Prostate gland (tissue), 2 donors: Measurements from ENCODE around the gene DISP2. TPM values are rescaled to one million over a fixed set of nuclear protein-coding genes. Genes with fewer than 3 reads are reported as not detected.

Experiments used
- DNase-seq: peaks from one replicate; pipeline ENCODE4 v3.0.0-alpha.2; 2019; ENCODE audit warnings: low spot score
- H3K27ac ChIP-seq, 2 donors: fragments of 200-600 bp; sonication (generic); 2 replicates each; pipeline ENCODE4 v1.5.1; 2017 to 2019
- H3K27me3 ChIP-seq: fragments of 200-600 bp; sonication (generic); replicated peaks from 2 replicates; pipeline ENCODE4 v1.5.1; 2019; ENCODE audit not compliant: insufficient read depth
- H3K36me3 ChIP-seq, 2 donors: fragments of 200-600 bp; sonication (generic); 1 replicate in 1 of 2; 2 replicates in 1 of 2; pipeline versions ENCODE4 v1.5.1 to v1.8.1; 2017 to 2019
- H3K4me1 ChIP-seq: fragments of 200-600 bp; sonication (generic); replicated peaks from 2 replicates; pipeline ENCODE4 v1.5.1; 2019
- H3K4me3 ChIP-seq, 2 donors: fragments of 200-600 bp; sonication (generic); 2 replicates each; pipeline ENCODE4 v1.5.1; 2017 to 2019
- H3K9me3 ChIP-seq: fragments of 200-600 bp; sonication (generic); 2 replicates; pipeline ENCODE4 v1.5.1; 2017
- POLR2A ChIP-seq: fragments of 450-650 bp; IDR thresholded peaks from one replicate; pipeline ENCODE4 v1.6.1; 2016; ENCODE audit warnings: antibody characterized with exemption, mild to moderate bottlenecking
- POLR2AphosphoS5 ChIP-seq: sonication (generic); formaldehyde crosslinking; IDR thresholded peaks from one replicate; pipeline ENCODE4 v1.6.1; 2017; ENCODE audit warnings: antibody characterized with exemption
- WGBS: methylation state at CpG from one replicate; pipeline ENCODE4 v1.1.5; 2018; 5-methylcytosine and 5-hydroxymethylcytosine counted together
- intact Hi-C: fragments of 100-400 bp; cut with DNase I; formaldehyde crosslinking; loops from one replicate; pipeline ENCODE4 v1.14.2; 2022
- total RNA-seq, 2 donors: library from RNA; depleted of rRNA; stranded (reverse); fragments of >200 nt; gene quantifications; one replicate each; pipeline ENCODE4 v1.1.0, GENCODE V29; 2016
- TF ChIP-seq, protein P1 (sequence below), 4 experiments: fragments of 200-600 bp in 2 of 4; fragments of 450-650 bp in 2 of 4; sonication (generic) in 2 of 4; IDR thresholded peaks; 1 replicate in 3 of 4; 2 replicates in 1 of 4; pipeline ENCODE4 v1.5.1; 2016 to 2019; ENCODE audit warnings: antibody characterized with exemption in 4 of 4, mild to moderate bottlenecking in 2 of 4, moderate library complexity in 2 of 4

The DISP2 gene
- total RNA-seq, 2 donors from 2014 or later: 0.27 to 1.6 TPM

- Histone ChIP-seq H3K9me3 (no peaks in the 10 kb centered on the region), H3K36me3 (no peaks in the 10 kb centered on the region), H3K4me1 (peaks cover 4% of the 10 kb centered on the region), H3K4me3 (no peak overlapping the region), H3K27me3 (no peaks in the 10 kb centered on the region), H3K27ac (no peak overlapping the region)
- 88% methylated on average over 2 of the region's 2 CpGs for WGBS
- intact Hi-C loops: loop anchor here (10.0 kb wide), 1 partner anchor 77 kb away; the partner anchor contains the start of gene ANKRD63
- TF ChIP-seq POLR2A: no peak
- no peak for DNase-seq
These were observed 3.6 kb downstream of the DISP2 start for GRCh38 chr15:40361640-40362039.

DNA sequence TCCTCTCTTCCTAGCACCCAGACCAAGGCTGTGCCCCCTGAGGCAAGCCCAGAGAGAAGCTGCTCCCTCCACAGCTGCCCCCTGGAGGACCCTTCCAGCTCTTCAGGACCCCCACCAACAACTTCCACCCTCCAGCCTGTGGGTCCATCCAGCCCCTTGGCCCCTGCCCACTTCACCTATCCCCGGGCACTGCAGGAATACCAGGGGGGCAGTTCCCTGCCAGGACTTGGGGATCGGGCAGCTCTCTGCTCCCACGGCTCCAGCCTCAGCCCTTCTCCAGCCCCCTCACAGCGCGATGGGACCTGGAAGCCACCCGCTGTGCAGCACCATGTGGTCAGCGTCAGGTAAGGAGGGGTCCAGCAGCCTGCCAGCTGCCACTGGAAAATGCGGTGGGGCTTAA lies 5.6 kb downstream of the DISP2 start:
- Histone ChIP-seq H3K9me3 (no peaks in the 10 kb centered on the region), H3K4me3 (no peak overlapping the region), H3K36me3 (no peaks in the 10 kb centered on the region), H3K4me1 (peaks cover 5% of the 10 kb centered on the region), H3K27ac (no peak overlapping the region), H3K27me3 (no peaks in the 10 kb centered on the region)
- no peak for TF ChIP-seq POLR2AphosphoS5
- TF ChIP-seq, protein P1, sequence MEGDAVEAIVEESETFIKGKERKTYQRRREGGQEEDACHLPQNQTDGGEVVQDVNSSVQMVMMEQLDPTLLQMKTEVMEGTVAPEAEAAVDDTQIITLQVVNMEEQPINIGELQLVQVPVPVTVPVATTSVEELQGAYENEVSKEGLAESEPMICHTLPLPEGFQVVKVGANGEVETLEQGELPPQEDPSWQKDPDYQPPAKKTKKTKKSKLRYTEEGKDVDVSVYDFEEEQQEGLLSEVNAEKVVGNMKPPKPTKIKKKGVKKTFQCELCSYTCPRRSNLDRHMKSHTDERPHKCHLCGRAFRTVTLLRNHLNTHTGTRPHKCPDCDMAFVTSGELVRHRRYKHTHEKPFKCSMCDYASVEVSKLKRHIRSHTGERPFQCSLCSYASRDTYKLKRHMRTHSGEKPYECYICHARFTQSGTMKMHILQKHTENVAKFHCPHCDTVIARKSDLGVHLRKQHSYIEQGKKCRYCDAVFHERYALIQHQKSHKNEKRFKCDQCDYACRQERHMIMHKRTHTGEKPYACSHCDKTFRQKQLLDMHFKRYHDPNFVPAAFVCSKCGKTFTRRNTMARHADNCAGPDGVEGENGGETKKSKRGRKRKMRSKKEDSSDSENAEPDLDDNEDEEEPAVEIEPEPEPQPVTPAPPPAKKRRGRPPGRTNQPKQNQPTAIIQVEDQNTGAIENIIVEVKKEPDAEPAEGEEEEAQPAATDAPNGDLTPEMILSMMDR (IDR thresholded peaks at IDR 0.05): no peak
- TF ChIP-seq POLR2A: no peak
- intact Hi-C loops: loop anchor here (10.0 kb wide), 1 partner anchor 79 kb away; the partner anchor contains the start of gene ANKRD63
- no peak for DNase-seq
- 78% methylated on average over 8 of the region's 8 CpGs for WGBS

GRCh38 chr15:40364251-40364650 lies 6.2 kb downstream of the DISP2 start:
- Histone ChIP-seq H3K4me3 (no peak overlapping the region), H3K27me3 (no peaks in the 10 kb centered on the region), H3K9me3 (no peaks in the 10 kb centered on the region), H3K36me3 (no peaks in the 10 kb centered on the region), H3K4me1 (peaks cover 5% of the 10 kb centered on the region), H3K27ac (no peak overlapping the region)
- intact Hi-C loops: loop anchor here (10.0 kb wide), 1 partner anchor 79 kb away; the partner anchor contains the start of gene ANKRD63
- TF ChIP-seq POLR2A (no peak), POLR2AphosphoS5 (no peak)
- TF ChIP-seq, protein P1 (IDR thresholded peaks at IDR 0.05): no peak
- 77% methylated on average over 6 of the region's 6 CpGs for WGBS
- DNase-seq: no peak

DNA sequence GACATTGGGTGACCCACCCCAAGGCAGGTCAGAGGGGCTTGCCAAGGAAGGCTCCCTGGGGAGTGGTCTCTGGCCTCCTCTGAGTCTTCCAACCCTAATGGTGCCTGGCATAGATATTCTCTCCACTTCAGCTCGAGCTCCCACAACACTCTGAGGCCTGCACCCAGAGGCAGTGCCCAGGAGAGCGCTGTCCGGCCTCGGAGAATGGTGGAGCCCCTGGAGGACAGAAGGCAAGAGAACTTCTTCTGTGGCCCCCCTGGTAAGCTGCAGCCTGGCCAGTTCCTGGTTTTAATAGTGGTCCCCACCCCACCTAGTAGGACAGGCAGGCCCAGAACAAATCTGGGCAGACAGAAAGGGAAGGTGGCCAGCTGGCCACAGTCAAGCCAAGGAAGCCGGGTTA lies 7.0 kb downstream of the DISP2 start:
- no peaks in the 10 kb centered on the region for H3K9me3 ChIP-seq
- H3K27me3 ChIP-seq: no peaks in the 10 kb centered on the region
- no peak overlapping the region for H3K27ac ChIP-seq
- no peaks in the 10 kb centered on the region for H3K36me3 ChIP-seq
- intact Hi-C loops: loop anchor here (10.0 kb wide), 1 partner anchor 80 kb away; the partner anchor contains the start of gene ANKRD63
- WGBS: 87% methylated on average over 5 of the region's 5 CpGs
- DNase-seq: no peak
- H3K4me3 ChIP-seq: no peak overlapping the region
- H3K4me1 ChIP-seq: peaks cover 5% of the 10 kb centered on the region
- TF ChIP-seq POLR2AphosphoS5 (no peak), POLR2A (no peak)
- TF ChIP-seq, protein P1 (IDR thresholded peaks at IDR 0.05): no peak

- no peak overlapping the region for H3K4me3 ChIP-seq
- no peak for DNase-seq
- TF ChIP-seq, protein P1 (IDR thresholded peaks at IDR 0.05): no peak
- no peak for TF ChIP-seq POLR2AphosphoS5
- TF ChIP-seq POLR2A: no peak
- no peaks in the 10 kb centered on the region for H3K36me3 ChIP-seq
- peaks cover 5% of the 10 kb centered on the region for H3K4me1 ChIP-seq
- 83% methylated on average over 11 of the region's 11 CpGs for WGBS
- no peak overlapping the region for H3K27ac ChIP-seq
- H3K27me3 ChIP-seq: no peaks in the 10 kb centered on the region
- H3K9me3 ChIP-seq: no peaks in the 10 kb centered on the region
- intact Hi-C loops: loop anchor here (10.0 kb wide), 1 partner anchor 81 kb away; the partner anchor contains the start of gene ANKRD63
These were observed 7.8 kb downstream of the DISP2 start for GRCh38 chr15:40365624-40366456.
